Heart left ventricle (tissue), 13 donors: Measurements from ENCODE around the gene MCF2L.

Experiments used
- POLR2A ChIP-seq, 2 donors: fragments of 450-650 bp; IDR thresholded peaks; one replicate each; pipeline ENCODE4 v1.6.1; 2017; ENCODE audit warnings: antibody characterized with exemption in 2 of 2, mild to moderate bottlenecking in 2 of 2, moderate library complexity in 2 of 2
- TF ChIP-seq, protein P1 (sequence below), 12 donors: fragments of 200-600 bp; sonication (generic) in 4 of 12; IDR thresholded peaks; one replicate each; pipeline versions ENCODE4 v1.5.0 to v1.8.0; 2018 to 2022; ENCODE audit warnings: antibody characterized with exemption in 12 of 12, mild to moderate bottlenecking in 5 of 12
- donor health status: ischemic (EF 13 %, LVEDD 7.1; RV severe dilation, severe dysfunction).
- donor health status: DM: no; HTN: yes; CAD: no.
- donor health status: DM: no; HTN: no; CAD: no.
- donor health status: ischemic (EF 25% LVEDD 6.9; RV normal size, moderate dysfunction).
- donor health status: ischemic (EF 25% LVEDD 5.7; RV mildly dilated, moderate dysfunction).
- donor health status: ischemic (EF 35%, LVEDD 5.7; RV mildly dilated, moderate dysfunction).
- donor health status: nonischemic (EF 11% LVEDD 7.7; RV severe dilation, severe dysfunction).
- donor health status: DM: yes; HTN: yes; CAD: no.
- donor health status: PGD.
- donor health status: ischemic (EF 29% LVEDD 5.4; RV normal size, mild dysfunction).
- donor health status: nonischemic (EF 23%, LVEDD 6.1; RV moderate dilation, normal function).

DNA sequence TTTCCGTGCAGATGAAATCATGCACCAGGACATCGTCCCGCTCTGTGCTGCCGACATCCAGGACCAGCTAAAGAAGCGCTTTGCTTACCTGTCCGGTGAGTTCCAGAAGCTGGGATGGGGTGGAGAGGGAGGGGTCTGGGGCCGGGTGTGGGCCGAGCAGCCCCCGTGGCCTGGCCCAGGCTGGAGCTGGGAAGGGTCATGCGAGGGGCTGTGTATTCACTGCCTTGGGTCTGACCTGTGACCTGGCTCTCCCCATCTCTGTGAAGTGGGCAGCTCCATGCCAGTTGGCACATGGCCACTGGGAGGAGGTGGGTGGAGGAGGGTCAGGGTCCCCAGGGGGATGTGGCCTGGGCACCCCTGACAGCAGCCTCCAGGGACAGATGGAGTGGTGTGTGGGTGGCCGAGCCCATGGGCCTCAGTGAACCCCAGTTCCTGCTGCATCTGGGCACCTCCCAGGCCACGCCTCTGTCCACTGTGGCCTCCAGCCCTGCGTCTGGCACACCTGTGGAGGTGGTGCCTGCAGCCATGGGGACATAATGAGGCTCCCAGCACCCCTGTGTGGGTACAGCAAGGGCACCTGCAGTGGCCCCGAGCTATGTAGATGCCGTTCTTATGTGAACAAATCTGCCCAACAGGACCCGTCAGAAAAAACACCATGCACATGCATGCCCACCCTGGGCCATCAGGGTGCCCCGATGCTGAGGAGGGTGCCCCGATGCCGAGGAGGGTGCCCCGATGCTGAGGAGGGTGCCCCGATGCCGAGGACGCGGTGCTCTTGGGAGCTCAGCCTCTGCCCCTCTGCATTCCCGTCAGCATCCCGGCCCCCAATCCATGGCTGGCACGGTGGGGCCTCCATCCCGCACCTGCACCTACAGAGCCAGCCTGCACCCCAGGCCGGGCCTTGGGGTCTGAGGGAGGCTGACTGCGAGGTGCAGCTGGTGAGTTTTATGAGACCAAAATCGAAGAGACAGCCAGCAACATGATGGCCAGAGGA is 46.0 kb downstream of the MCF2L start:
- TF ChIP-seq, protein P1, sequence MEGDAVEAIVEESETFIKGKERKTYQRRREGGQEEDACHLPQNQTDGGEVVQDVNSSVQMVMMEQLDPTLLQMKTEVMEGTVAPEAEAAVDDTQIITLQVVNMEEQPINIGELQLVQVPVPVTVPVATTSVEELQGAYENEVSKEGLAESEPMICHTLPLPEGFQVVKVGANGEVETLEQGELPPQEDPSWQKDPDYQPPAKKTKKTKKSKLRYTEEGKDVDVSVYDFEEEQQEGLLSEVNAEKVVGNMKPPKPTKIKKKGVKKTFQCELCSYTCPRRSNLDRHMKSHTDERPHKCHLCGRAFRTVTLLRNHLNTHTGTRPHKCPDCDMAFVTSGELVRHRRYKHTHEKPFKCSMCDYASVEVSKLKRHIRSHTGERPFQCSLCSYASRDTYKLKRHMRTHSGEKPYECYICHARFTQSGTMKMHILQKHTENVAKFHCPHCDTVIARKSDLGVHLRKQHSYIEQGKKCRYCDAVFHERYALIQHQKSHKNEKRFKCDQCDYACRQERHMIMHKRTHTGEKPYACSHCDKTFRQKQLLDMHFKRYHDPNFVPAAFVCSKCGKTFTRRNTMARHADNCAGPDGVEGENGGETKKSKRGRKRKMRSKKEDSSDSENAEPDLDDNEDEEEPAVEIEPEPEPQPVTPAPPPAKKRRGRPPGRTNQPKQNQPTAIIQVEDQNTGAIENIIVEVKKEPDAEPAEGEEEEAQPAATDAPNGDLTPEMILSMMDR (IDR thresholded peaks at IDR 0.05) = no peak
- TF ChIP-seq POLR2A (IDR thresholded peaks at IDR 0.05) = no peak
